Esophagus muscularis mucosa (tissue), 4 donors: Measurements from ENCODE around the gene PNPLA1.

ENCODE experiments used
- CTCF ChIP-seq, 3 experiments: fragments of 200-600 bp in 2 of 3; fragments of 450-650 bp in 1 of 3; sonication (generic) in 2 of 3; IDR thresholded peaks; one replicate each; pipeline ENCODE4 v1.5.1; 2017 to 2019; ENCODE audit warnings: antibody characterized with exemption in 3 of 3, mild to moderate bottlenecking in 2 of 3, moderate library complexity in 1 of 3
- EP300 ChIP-seq: sonication (generic); formaldehyde crosslinking; IDR thresholded peaks from one replicate; pipeline ENCODE4 v1.6.1; 2017; ENCODE audit warnings: antibody characterized with exemption
- POLR2A ChIP-seq: fragments of 450-650 bp; IDR thresholded peaks from one replicate; pipeline ENCODE4 v1.6.1; 2017; ENCODE audit warnings: antibody characterized with exemption, moderate library complexity, mild to moderate bottlenecking, low read depth

GRCh38 chr6:36252005-36252404 is 17.9 kb upstream of the PNPLA1 start:
- TF ChIP-seq POLR2A (no peak), CTCF (IDR thresholded peaks at IDR 0.05) (no peak), EP300 (no peak)
